HG02763 (cell line): ENCODE data around the gene PPTC7.
A peak's percentile ranks its signal among the peaks of the same experiment; 100 is the strongest.
"Not testable (repeated sequence)": the region's sequence is repeated elsewhere in the genome, so short reads cannot be mapped to it uniquely, and the experiment has no call there.

ENCODE experiments used
- ATAC-seq: cut with Tn5 transposase; IDR thresholded peaks from one replicate; pipeline ENCODE4 v1.9.1; 2021; ENCODE audit warnings: mild to moderate bottlenecking, moderate library complexity; ENCODE audit not compliant: unreplicated experiment

Gene PPTC7, protein sequence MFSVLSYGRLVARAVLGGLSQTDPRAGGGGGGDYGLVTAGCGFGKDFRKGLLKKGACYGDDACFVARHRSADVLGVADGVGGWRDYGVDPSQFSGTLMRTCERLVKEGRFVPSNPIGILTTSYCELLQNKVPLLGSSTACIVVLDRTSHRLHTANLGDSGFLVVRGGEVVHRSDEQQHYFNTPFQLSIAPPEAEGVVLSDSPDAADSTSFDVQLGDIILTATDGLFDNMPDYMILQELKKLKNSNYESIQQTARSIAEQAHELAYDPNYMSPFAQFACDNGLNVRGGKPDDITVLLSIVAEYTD

DNA sequence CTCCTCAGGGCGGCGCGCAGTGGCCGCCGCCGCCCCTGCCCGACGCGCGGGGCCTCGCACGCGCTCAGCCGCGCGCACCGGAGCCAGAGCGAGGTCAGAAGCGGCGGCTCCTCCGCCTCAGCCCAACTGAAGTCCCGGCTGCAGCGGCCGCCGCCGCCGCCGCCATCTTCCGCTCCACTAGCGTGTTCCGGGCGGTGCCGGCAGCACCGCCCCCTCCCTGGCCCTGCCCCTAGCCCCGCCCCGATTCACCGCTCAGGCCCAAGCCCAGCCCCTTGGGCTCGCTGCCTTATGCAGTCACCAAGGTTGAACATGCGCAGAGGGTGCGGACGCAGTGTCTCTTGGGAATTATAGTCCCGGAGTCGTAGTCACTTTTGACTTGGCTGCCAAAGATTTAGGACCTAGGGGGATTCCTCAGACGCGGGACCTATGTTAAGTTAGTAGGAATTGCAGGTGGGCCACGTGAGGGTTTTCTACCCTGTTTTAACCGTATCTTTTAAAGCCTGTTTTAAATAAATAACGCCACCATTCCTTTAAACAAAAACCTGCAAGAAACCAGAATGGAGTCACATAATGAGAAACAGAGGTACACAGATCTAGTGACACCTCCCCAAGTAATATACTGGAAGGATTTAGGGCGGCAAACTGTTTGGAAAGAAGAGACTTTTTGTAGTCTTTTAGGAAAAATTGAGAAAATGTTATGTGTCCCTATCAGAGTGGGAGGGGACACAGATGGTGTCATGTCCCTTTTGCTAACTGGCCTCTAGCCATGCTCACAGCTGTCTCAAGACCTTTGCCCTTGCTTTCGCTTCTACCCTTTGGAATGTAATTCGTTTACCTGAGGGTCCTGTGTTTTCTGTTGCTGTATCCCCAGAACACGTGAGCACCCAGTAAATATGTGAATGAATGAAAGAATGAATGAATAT, at the start of gene PPTC7:
Gene PPTC7 (minus strand): TSS at position 182 of the 923 bp plus-strand sequence. CDS start 287 bp downstream, outside the sequence.
- peak; percentile 84 for ATAC-seq

DNA sequence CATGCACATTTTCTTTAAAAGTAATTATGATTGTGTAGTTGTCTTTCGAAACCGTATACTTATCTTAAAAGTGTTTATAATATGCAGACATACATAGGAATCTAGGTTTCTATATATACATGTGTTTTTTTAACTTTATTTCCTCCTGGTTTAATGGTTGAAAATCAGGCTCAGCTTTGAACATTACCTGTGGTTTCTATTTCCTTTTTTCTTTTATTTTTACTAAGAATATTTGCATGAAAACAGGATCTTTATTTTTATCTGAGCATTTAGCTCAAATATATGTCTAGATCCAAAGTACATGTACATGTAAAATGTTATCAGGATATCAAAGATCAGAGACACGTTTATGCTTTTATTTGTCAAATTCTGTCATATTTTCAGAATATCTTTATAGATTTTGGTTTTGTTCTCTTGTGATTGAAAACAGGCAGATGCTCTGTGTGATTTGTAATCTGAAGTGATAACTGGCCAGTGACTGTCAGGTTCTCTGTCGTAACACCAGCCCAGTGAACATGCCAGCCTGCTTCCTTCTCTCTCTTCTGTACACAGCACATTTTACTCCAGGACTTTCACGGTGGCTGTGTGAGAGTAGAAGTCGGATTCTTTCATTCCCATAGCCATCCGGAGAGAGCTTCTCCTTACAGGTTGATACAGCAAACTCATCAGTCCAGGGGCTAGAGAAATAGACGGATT, 44.5 kb upstream of the PPTC7 start:
- no peak for ATAC-seq

DNA sequence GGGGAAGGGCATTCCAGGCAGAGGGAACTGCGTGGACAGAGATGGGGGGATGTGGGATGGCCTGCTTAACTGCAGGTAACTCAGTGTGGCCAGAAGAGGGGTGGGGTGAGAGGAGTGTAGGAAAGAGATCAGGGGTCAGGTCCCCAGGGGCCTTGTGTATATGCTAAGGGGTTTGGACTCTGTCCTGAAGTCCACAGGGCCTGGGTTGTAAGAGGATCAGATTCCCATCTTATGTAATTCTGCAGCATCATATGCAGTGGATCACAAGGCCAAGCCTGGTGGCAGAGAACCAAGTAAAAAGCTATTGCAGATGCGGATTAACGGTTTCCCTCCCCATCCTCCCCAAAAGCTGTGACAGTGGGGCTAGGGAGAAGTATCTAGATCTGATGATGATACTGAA, 39.5 kb upstream of the PPTC7 start:
- ATAC-seq = no peak

DNA sequence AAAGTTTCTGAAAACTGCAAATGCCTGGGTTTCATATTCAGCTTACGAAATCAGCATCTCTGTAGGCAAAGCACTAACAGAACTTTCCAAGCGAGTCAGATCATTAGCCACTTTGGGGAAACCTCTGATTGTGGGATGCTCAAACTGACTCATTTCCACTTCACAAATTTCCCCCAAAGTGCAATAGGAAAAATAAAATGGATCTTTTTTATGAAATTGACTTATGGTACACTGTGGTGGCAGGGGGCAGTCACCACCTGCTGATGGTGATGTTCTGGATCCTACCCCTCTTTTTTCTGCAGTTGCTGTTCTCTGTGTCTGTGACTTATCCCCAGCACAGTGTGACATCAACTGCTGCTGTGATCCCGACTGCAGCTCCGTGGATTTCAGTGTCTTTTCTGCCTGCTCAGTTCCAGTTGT, 36.4 kb upstream of the PPTC7 start:
- peak; percentile 46 for ATAC-seq

DNA sequence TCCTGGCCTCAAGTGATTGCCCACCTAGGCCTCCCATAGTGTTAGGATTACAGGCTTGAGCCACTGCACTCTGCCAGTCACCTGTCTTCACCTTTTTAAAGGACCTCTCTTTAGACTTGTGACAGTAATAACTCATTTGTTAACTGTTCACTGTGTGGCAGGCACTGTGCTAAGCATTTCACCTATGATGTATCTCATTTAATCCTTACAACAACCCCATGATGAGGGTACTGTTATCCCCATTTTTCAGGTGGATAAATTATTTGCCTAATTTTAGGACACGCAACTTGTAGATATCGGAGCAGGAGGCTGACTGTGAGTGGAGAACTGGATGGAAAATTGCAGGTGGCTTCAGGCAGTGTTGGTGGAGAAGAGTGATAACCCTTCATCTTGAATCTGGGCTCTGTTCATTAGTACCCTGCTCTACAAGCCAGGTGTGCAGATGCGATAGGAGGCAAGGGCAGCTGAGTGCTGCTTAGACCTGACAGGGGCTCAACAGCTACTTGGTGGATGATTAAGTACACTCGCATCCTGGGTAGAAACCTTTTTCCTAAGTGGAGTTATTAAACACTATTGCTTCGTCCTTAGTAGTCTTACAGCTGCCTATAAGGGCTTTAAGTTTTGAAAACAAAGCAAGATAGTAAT, 33.5 kb upstream of the PPTC7 start:
- ATAC-seq = no peak

DNA sequence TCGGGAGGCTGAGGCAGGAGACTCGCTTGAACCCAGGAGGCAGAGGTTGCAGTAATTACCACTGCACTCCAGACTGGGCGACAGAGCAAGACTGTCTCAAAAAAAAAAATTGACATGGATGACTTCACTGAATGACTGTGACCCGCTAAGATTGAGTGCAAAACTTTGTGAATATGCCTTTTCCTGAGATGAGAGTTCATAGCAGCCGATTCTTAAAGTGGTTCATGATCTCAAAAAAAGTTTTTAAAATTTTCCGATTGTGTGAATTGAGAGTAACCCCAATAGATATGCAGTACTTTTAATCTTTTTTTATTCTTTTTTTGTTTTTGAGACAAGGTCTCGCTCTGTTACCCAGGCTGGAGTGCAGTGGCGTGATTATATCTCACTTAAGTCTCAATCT, 32.1 kb upstream of the PPTC7 start:
- ATAC-seq = no peak

DNA sequence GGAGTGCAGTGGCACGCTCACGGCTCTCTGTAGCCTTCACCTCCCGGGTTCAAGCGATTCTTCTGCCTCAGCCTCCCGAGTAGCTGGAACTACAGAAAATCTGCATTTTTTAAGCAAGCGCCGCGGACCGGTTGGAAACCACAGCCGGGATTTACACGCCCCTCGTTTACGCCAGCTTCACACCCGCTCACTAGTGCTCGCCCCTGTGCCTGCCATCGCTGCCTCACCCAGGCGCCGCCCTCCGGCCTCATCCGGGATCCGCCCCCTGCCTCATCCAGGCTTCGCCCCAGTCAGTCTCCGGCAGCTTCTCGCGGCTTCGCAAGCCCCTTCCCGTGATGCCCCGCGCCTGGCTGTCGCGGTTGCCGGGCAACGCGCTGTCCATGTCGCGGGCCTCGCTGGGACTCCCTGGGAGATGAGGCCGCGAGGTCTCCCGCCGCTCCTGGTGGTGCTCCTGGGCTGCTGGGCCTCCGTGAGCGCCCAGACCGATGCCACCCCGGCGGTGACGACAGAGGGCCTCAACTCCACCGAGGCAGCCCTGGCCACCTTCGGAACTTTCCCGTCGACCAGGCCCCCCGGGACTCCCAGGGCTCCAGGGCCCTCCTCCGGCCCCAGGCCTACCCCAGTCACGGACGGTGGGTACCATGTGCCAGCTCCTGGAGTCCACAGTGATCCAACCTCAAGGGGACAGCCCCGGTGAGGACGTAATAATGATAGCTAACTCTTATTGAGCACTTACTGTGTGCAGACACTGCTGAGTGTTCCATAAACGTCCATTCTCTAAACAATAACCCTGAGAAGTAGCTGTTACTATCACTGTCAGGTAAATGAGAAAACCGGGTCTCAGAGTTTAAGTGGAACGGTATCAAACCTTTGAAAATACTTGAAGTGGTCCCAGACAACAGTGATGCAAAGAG, 30.9 kb upstream of the PPTC7 start, which contains the start of gene TCTN1:
Gene TCTN1 (plus strand): TSS at position 359 of the 914 bp plus-strand sequence. CDS start 54 bp downstream, at position 413.
- peak; percentile 91 for ATAC-seq

DNA sequence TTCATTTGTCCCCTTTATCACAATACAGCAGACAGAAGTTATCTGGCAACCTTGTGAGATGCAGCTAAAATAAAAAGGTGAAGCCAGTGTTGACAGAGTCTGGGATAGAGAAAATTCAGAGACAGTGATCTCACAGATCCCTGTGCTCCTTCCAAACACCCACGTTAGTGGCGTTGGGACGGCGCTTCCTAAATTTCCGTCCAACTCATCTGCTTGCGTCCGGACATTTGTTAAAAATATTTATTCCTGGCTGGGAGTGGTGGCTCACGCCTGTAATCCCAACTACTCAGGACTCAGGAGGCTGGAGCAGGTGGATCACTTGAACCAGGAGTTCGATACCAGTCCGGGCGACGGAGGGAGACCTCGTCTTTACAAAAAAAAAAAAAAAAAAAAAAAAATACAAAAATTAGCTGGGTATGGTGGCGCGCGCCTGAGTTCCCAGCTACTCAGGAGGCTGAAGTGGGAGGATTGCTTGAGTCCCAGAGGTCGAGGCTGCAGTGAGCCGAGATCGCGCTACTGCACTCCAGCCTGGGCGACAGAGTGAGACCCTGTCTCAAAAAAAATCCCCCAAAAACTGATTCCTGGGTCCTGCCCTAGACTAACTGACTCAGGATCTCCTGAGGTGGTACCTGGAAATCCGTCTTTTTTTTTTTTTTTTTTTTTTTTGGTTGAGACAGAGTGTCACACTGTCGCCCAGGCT, 30.1 kb upstream of the PPTC7 start:
- no peak for ATAC-seq

DNA sequence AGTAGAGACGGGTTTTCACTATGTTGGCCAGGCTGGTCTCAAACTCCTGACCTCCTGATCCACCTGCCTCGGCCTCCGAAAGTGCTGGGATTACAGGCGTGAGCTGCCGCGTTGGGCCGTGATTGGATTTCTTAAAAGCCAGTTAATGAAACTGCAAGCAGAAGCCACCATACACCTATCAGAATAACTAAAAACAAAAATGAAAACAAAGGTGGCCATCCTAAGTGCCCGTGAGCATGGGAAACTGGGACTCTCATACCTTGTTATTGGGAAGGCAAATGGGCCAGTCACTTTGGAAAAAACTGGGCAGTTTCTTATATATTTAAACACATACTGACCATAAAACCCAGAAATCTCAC, 23.1 kb upstream of the PPTC7 start:
- no peak for ATAC-seq

DNA sequence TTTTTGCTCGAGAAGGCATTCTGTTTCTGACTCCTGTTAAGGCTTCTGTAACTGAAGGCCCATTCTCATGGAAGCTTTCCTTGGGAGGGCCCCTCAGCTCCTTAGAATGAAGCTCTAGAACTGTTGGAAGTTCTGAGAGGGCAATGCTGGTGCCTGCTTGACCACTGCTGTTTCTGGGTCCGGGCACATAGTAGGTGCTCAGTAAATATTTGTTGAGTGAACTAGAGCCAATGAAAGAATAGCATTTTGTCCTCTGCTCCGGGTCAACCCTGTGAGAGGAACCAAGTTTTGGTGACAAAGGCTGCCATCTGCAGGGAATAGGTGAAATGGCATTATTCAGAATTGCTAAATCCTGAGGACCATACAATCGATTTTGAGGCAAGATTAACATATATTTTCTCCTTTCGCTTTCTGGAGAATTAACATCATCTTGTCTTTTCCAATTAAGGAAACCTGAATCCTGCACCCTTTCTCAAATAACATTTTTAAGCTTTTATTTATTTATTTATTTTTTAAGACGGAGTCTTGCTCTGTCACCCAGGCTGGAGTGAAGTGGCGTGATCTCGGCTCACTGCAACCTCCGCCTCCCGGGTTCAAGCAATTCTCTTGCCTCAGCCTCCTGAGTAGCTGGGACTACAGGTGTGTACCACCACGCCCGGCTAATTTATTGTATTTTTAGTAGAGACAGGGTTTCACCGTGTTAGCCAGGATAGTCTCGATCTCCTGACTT, 19.1 kb upstream of the PPTC7 start:
- not testable (repeated sequence) for ATAC-seq

DNA sequence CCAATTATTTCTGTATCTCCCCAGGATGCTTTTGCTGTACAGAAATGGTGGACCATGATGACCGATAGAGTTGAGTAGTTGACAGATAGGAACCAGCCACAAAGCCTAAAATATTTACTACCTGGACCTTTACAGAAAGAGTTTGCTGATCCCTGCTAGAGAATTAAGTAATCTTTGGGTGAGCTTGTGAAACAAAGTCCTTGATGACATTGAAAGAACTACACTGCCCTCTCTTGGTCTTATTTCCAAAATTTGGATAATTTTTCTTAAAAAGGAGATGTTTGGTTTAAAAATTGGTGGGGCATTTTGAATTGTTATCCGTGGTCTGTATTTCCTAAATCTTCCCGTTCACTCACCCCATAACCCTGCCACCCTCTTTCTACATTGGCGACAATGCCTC, 17.1 kb upstream of the PPTC7 start:
- no peak for ATAC-seq

DNA sequence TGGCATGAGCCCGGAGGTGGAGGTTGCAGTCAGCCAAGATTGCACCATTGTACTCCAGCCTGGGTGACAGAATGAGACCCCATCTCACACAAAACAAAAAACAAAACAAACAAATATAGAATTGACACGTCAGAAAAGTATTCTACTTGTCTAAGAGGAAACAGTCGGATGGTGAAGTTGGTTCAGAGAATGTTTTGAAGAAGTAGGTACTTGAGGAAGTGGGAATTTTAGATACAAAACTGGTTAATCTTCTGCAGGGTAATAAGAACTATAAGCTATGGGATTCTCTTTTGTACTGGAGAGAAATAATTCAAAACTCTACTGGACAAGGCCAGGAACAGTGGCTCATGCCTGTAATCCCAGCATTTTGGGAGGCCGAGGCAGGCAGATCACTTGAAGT, 16.2 kb upstream of the PPTC7 start:
- no peak for ATAC-seq

DNA sequence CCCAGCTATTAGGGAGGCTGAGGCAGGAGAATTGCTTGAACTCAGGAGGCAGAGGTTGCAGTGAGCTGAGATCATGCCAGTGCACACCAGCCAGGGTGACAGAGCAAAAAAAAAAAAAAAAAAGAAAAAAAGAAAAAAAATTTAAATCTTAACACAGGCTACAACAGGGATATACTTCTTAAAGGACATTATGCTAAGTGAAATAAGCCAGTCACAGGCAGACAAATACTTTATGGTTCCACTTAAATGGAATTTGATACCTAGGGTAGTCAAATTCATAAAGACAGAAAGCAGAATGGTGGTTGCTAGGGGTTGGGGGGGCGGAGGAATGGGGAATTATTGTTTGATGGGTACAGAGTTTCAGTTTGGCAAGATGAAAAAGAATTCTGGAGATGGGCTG, 14.8 kb upstream of the PPTC7 start:
- ATAC-seq = no peak

DNA sequence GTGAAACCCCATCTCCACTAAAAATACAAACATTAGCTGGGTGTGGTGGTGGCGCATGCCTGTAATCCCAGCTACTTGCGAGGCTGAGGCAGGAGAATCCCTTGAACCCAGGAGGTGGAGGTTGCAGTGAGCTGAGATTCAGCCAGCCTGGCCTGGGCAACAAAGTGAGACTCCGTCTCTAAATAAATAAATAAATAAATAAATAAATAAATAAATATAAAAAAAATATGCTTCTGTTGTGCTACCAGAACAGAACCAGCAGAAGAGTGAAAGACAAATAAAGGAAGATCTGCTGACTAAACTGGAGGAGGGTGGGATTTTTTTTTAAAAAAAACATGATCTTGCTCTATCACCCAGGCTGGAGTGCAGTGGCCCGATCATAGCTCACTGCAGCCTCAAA, 9.8 kb upstream of the PPTC7 start:
- ATAC-seq = not testable (repeated sequence)

DNA sequence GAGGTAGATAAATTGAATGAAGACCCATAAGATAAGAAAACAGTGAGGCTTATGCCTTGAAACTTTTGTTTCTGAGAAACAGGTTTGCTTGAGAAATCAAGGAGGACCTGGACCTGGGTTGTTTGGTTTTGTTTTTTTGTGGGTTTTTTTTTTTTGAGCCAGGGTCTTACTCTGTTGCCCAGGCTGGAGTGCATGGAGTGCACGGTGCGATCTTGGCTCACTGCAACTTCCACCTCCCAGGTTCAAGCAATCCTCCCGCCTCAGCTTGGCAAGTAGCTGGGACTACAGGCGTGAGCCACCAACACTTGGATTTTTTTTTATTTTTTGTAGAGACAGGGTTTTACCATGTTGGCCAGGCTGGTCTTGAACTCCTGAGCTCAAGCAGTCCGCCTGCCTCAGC, 9.0 kb upstream of the PPTC7 start:
- no peak for ATAC-seq

DNA sequence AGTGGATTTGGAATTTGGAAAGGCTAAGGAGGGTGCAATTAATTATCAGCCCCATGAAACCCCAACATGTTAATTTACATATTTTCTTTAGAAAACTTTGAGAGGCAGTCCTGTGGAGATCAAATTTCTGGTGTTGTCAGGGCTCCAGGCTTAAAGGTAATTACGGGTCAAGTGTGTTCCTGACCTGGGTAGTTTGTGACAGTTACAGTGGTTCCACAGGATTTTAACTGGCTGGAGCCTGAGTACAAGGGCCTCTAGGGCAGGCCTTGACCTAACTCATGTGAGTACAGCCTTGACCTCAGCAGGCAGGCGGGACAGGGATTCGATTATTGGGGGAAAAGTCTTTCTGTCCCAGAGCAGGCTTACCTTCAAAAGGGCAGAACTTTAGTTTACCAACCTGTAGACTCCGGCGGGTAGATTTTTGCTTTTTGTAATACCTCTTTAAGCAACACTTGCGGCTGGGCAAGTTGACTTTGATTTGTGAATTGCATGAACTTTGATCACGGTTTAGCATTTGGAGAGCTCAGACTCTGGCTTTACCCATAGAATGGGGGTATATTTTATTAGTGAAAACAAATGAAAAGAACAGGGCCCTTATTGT, 8.4 kb upstream of the PPTC7 start:
- no peak for ATAC-seq

DNA sequence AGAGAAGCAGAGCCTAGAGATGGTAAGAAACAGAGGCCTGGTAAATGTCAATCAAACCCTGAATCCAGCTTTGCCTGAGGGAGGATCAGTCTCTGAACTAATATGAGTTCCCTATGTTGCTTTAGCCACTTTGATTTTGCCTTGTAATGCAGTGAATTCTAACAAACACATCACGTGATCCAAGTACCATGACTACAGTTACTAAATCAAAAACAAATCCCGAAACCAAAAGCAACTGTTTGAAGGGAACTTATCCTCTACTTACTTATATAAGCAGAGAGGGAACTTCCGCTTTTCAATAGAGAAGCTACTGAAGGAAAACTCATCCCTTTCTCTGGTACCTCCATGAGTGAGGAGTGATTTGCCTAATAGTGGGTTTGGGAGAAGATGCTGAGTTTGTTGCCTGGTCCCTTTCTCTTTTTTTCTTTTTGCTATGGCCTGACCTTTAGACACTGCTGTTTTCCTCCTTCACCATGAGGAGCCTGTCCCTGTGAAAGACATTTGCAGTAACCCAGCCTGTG, 7.7 kb upstream of the PPTC7 start:
- ATAC-seq = peak; percentile 80

DNA sequence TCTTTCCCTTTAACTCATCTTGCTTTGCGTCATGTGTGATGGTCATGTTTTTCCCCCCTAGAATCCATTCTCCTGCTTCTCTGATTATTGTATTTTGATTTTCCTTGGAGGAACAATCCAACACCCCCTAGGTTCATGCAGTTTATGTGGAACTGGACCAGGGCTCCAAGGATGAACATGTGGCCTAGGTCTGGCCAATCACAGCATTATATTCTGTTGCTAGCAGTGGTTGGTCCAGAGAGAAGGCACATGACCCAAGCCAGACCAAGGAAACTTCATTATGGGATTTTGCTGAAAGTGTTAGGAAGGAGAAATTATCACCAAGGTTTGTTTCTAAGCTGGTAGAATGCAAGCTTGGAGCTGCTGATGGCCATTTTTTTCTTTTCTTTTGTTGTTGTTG, 6.9 kb upstream of the PPTC7 start:
- no peak for ATAC-seq
